ENCODE results near the gene UTP14A. TPM values are rescaled to one million over a fixed set of nuclear protein-coding genes. Genes with fewer than 3 reads are reported as not detected.

The UTP14A gene
- polyA plus RNA-seq, 2 donors: 8.3 to 14.1 TPM

Other genes with a start within 250 kb of the UTP14A start
- under 1 TPM; 0.14 to 0.35 TPM for gene XPNPEP2, start 167.2 kb upstream of the UTP14A start, polyA plus RNA-seq
- 1 to 10 TPM; 2.1 to 2.8 TPM for gene SASH3, start 126.2 kb upstream of the UTP14A start, polyA plus RNA-seq
- 1 to 10 TPM; 4.6 to 8.1 TPM for gene ZDHHC9, start 62.3 kb upstream of the UTP14A start, polyA plus RNA-seq
- gene BCORL1, start 76.5 kb downstream of the UTP14A start, polyA plus RNA-seq: 1 to 10 TPM; 1.0 to 1.7 TPM
- 1 to 10 TPM; 3.7 to 6.7 TPM for gene ELF4, start 204.3 kb downstream of the UTP14A start, polyA plus RNA-seq

Measured in esophagus (tissue), 2 donors.